NCI-H146 (cell line): ENCODE data around the gene DDI1.

Source experiments
- DNase-seq: peaks from one replicate; lab custom pipeline; 2025; lab: John Stamatoyannopoulos, UW

Gene DDI1

GRCh38 chr11:104078245-104078644 is 41.8 kb downstream of the DDI1 start:
- DNase-seq: no peak

- no peak for DNase-seq
Measured at GRCh38 chr11:104078995-104079394, 42.6 kb downstream of the DDI1 start.

DNA sequence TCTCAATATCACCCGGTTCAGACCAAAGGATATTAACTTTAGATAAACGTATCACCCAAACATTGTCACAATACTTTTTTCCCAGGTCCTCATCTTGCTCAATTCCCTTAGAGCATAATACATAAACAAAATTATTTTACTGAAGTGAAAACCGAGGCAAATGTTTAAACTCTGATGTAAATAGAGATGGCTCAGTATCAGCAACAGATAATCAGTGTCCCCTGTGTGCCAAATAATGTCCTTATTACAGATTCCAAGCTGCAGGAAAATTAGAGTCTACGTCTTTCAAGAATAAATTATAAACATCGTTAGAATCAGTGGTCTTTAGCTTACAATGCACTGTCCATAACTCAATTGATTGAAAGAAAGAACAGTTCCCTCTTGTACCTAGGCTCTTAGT is 50.2 kb downstream of the DDI1 start:
- DNase-seq: no peak
